Mesendoderm (in vitro differentiated cells): ENCODE measurements around the gene FARP1.
A peak's percentile ranks its signal among the peaks of the same experiment; 100 is the strongest.
"Not testable (repeated sequence)": the region's sequence is repeated elsewhere in the genome, so short reads cannot be mapped to it uniquely, and the experiment has no call there.

Source experiments
- DNase-seq: peaks from one replicate; pipeline ENCODE4 v3.0.0; 2013
- H2AK5ac ChIP-seq: 2 replicates; pipeline ENCODE4 v1.6.1; 2013; ENCODE audit warnings: low read length, inconsistent platforms
- H2BK120ac ChIP-seq: 2 replicates; pipeline ENCODE4 v1.6.1; 2013; ENCODE audit warnings: low read depth, mild to moderate bottlenecking, low read length, moderate library complexity, mixed read lengths
- H2BK15ac ChIP-seq: replicated peaks from 2 replicates; pipeline ENCODE4 v1.6.1; 2013; ENCODE audit warnings: low read depth, mild to moderate bottlenecking, moderate library complexity
- H2BK5ac ChIP-seq: 2 replicates; pipeline ENCODE4 v1.6.1; 2013; ENCODE audit warnings: low read length, inconsistent platforms
- H3K18ac ChIP-seq: 2 replicates; pipeline ENCODE4 v1.6.1; 2013; ENCODE audit warnings: mild to moderate bottlenecking, low read length, mixed read lengths
- H3K23ac ChIP-seq: one replicate; pipeline ENCODE4 v1.6.1; 2013; ENCODE audit warnings: low read length
- H3K27ac ChIP-seq: 2 replicates; pipeline ENCODE4 v1.5.1; 2013; ENCODE audit warnings: low read depth, mild to moderate bottlenecking, inconsistent platforms, low read length, moderate library complexity
- H3K27me3 ChIP-seq: 2 replicates; pipeline ENCODE4 v1.6.1; 2013; ENCODE audit warnings: low read length, control low read depth, mild to moderate bottlenecking, inconsistent platforms; ENCODE audit not compliant: insufficient read depth, poor library complexity
- H3K36me3 ChIP-seq: 2 replicates; pipeline ENCODE4 v1.6.1; 2013; ENCODE audit warnings: low read length, inconsistent platforms; ENCODE audit not compliant: control insufficient read depth, insufficient read depth
- H3K4ac ChIP-seq: one replicate; pipeline ENCODE4 v1.6.1; 2013; ENCODE audit warnings: low read depth, mild to moderate bottlenecking, low read length, moderate library complexity
- H3K4me1 ChIP-seq: 2 replicates; pipeline ENCODE4 v1.6.1; 2013; ENCODE audit warnings: low read depth, low read length, inconsistent platforms; ENCODE audit not compliant: control insufficient read depth
- H3K4me2 ChIP-seq: 2 replicates; pipeline ENCODE4 v1.6.1; 2013; ENCODE audit warnings: low read length
- H3K4me3 ChIP-seq: 2 replicates; pipeline ENCODE4 v1.5.1; 2013; ENCODE audit warnings: mild to moderate bottlenecking, low read length
- H3K56ac ChIP-seq: one replicate; pipeline ENCODE4 v1.6.1; 2013; ENCODE audit warnings: low read length
- H3K79me1 ChIP-seq: 2 replicates; pipeline ENCODE4 v1.6.1; 2013; ENCODE audit warnings: low read length, inconsistent platforms
- H3K79me2 ChIP-seq: 2 replicates; pipeline ENCODE4 v1.6.1; 2013; ENCODE audit warnings: mild to moderate bottlenecking, low read length; ENCODE audit not compliant: control insufficient read depth, insufficient read depth
- H3K9ac ChIP-seq: 2 replicates; pipeline ENCODE4 v1.6.1; 2013; ENCODE audit warnings: low read length, inconsistent platforms
- H4K5ac ChIP-seq: one replicate; pipeline ENCODE4 v1.6.1; 2013; ENCODE audit warnings: low read length
- H4K8ac ChIP-seq: one replicate; pipeline ENCODE4 v1.6.1; 2013; ENCODE audit warnings: low read depth, mild to moderate bottlenecking, control low read depth, low read length, moderate library complexity
- WGBS: extraction: QIAGEN DNeasy Blood & Tissue Kit; methylation state at CpG from one replicate; pipeline ENCODE4 v1.1.7; 2013; ENCODE audit warnings: low lambda C conversion rate, missing lambda C conversion rate; ENCODE audit not compliant: insufficient coverage; ENCODE audit errors: extremely low coverage; 5-methylcytosine and 5-hydroxymethylcytosine counted together

FARP1 gene

GRCh38 chr13:98265692-98266551, 123.0 kb downstream of the FARP1 start:
- Histone ChIP-seq H2AK5ac (no peak overlapping the region), H3K79me2 (peaks cover 1% of the 10 kb centered on the region), H3K4me2 (no peak overlapping the region), H3K36me3 (no peaks in the 10 kb centered on the region), H3K18ac (no peak overlapping the region), H3K4me1 (no peaks in the 10 kb centered on the region), H3K27ac (no peak overlapping the region), H2BK120ac (no peak overlapping the region), H2BK15ac (no peak overlapping the region), H3K4ac (no peak overlapping the region), H4K5ac (no peak overlapping the region), H3K27me3 (no peaks in the 10 kb centered on the region), H4K8ac (no peak overlapping the region), H3K79me1 (peaks cover 11% of the 10 kb centered on the region), H3K56ac (no peak overlapping the region), H3K9ac (no peak overlapping the region), H3K23ac (no peak overlapping the region), H3K4me3 (no peak overlapping the region), H2BK5ac (no peak overlapping the region)
- no peak for DNase-seq
- WGBS, result no CpG with 5 or more reads among the region's 10 CpGs

- Histone ChIP-seq H2BK5ac (no peak overlapping the region), H3K18ac (no peak overlapping the region), H3K4ac (no peak overlapping the region), H3K23ac (no peak overlapping the region), H3K4me2 (no peak overlapping the region), H3K79me2 (peaks cover 1% of the 10 kb centered on the region), H3K56ac (no peak overlapping the region), H2BK120ac (no peak overlapping the region), H3K27ac (no peak overlapping the region), H2AK5ac (no peak overlapping the region), H3K79me1 (peaks cover 7% of the 10 kb centered on the region), H4K8ac (no peak overlapping the region), H3K9ac (no peak overlapping the region), H3K4me1 (peaks cover under 1% of the 10 kb centered on the region), H4K5ac (no peak overlapping the region), H2BK15ac (no peak overlapping the region), H3K36me3 (no peaks in the 10 kb centered on the region), H3K27me3 (no peaks in the 10 kb centered on the region), H3K4me3 (no peak overlapping the region)
- no peak for DNase-seq
- no CpG with 5 or more reads among the region's 18 CpGs for WGBS
Measured at GRCh38 chr13:98267080-98267912, 124.4 kb downstream of the FARP1 start.

GRCh38 chr13:98269386-98269785, 126.5 kb downstream of the FARP1 start:
- H3K4me2 ChIP-seq, result no peak overlapping the region
- H3K27ac ChIP-seq, result no peak overlapping the region
- no peak overlapping the region for H3K23ac ChIP-seq
- no peaks in the 10 kb centered on the region for H3K27me3 ChIP-seq
- peaks cover 7% of the 10 kb centered on the region for H3K79me2 ChIP-seq
- H3K9ac ChIP-seq, result no peak overlapping the region
- H3K4me1 ChIP-seq, result peaks cover 15% of the 10 kb centered on the region
- no peak for DNase-seq
- H3K36me3 ChIP-seq, result no peaks in the 10 kb centered on the region
- H2BK120ac ChIP-seq, result no peak overlapping the region
- WGBS, result no CpG with 5 or more reads among the region's 4 CpGs
- peaks cover 11% of the 10 kb centered on the region for H3K79me1 ChIP-seq
- no peak overlapping the region for H3K56ac ChIP-seq
- no peak overlapping the region for H4K5ac ChIP-seq
- no peak overlapping the region for H3K4ac ChIP-seq
- no peak overlapping the region for H2BK5ac ChIP-seq
- no peak overlapping the region for H3K18ac ChIP-seq
- no peak overlapping the region for H2AK5ac ChIP-seq
- H3K4me3 ChIP-seq, result no peak overlapping the region
- H2BK15ac ChIP-seq, result no peak overlapping the region
- H4K8ac ChIP-seq, result no peak overlapping the region

- WGBS, result no CpG with 5 or more reads among the region's 9 CpGs
- no peak for DNase-seq
- Histone ChIP-seq H4K5ac (no peak overlapping the region), H3K9ac (no peak overlapping the region), H2BK120ac (no peak overlapping the region), H2AK5ac (no peak overlapping the region), H3K27me3 (no peaks in the 10 kb centered on the region), H3K4me1 (peaks cover 18% of the 10 kb centered on the region), H4K8ac (no peak overlapping the region), H3K56ac (no peak overlapping the region), H2BK5ac (no peak overlapping the region), H3K4ac (no peak overlapping the region), H3K79me2 (peaks cover 5% of the 10 kb centered on the region), H3K4me2 (no peak overlapping the region), H3K23ac (no peak overlapping the region), H3K4me3 (no peak overlapping the region), H3K18ac (peak overlapping the region; percentile 65), H2BK15ac (no peak overlapping the region), H3K79me1 (peaks cover 10% of the 10 kb centered on the region), H3K36me3 (no peaks in the 10 kb centered on the region), H3K27ac (no peak overlapping the region)
Measured at GRCh38 chr13:98270819-98271218, 127.9 kb downstream of the FARP1 start.

GRCh38 chr13:98271646-98272045, 128.8 kb downstream of the FARP1 start:
- H3K4me1 ChIP-seq, result peaks cover 18% of the 10 kb centered on the region
- not testable (repeated sequence) for H3K56ac ChIP-seq, H3K4me3 ChIP-seq, H2AK5ac ChIP-seq, H2BK5ac ChIP-seq, H3K27ac ChIP-seq, H3K79me2 ChIP-seq, H3K36me3 ChIP-seq, DNase-seq, H3K4me2 ChIP-seq, H3K9ac ChIP-seq, H3K23ac ChIP-seq, H2BK15ac ChIP-seq, H4K8ac ChIP-seq, H2BK120ac ChIP-seq, H3K18ac ChIP-seq, H4K5ac ChIP-seq, H3K27me3 ChIP-seq, H3K4ac ChIP-seq
- no CpG with 5 or more reads among the region's 3 CpGs for WGBS
- peaks cover 11% of the 10 kb centered on the region for H3K79me1 ChIP-seq
